D721Med (cell line): ENCODE measurements around the gene MPHOSPH9.

Source experiments
- DNase-seq: peaks from one replicate; pipeline ENCODE4 v3.0.0; 2011; ENCODE audit warnings: low spot score; ENCODE audit not compliant: insufficient read length
- FAIRE-seq: peaks from 2 replicates; lab custom pipeline; 2011; peaks lifted over from hg19 to GRCh38; lab: Jason Lieb, UNC
- CTCF ChIP-seq: IDR thresholded peaks from 2 replicates; pipeline ENCODE4 v1.5.1; 2012; ENCODE audit warnings: mild to moderate bottlenecking, control low read depth; ENCODE audit not compliant: insufficient read depth; ENCODE audit errors: missing control alignments

Gene MPHOSPH9

GRCh38 chr12:123148223-123148622 is 84.7 kb downstream of the MPHOSPH9 start:
- no peak for FAIRE-seq

GRCh38 chr12:123145211-123145610 is 87.7 kb downstream of the MPHOSPH9 start:
- DNase-seq (no peak), FAIRE-seq (no peak)
- no peak for TF ChIP-seq CTCF

More at GRCh38 chr12:123148223-123148622, 84.7 kb downstream of the MPHOSPH9 start:
- no peak for TF ChIP-seq CTCF
- DNase-seq, result no peak

- DNase-seq, result no peak
- FAIRE-seq, result no peak
- no peak for TF ChIP-seq CTCF
Measured at GRCh38 chr12:123143736-123144461, 89.0 kb downstream of the MPHOSPH9 start.

- FAIRE-seq (no peak), DNase-seq (no peak)
- no peak for TF ChIP-seq CTCF
Measured at GRCh38 chr12:123142921-123143735, 89.8 kb downstream of the MPHOSPH9 start.

- TF ChIP-seq CTCF, result no peak
- no peak for FAIRE-seq
Measured at GRCh38 chr12:123142518-123142840, 90.5 kb downstream of the MPHOSPH9 start.

GRCh38 chr12:123141615-123142517 is 91.1 kb downstream of the MPHOSPH9 start:
- TF ChIP-seq CTCF, result no peak
- no peak for FAIRE-seq
- no peak for DNase-seq

More at GRCh38 chr12:123142518-123142840, 90.5 kb downstream of the MPHOSPH9 start:
- no peak for DNase-seq
